K562 (cell line): Measurements from ENCODE around the gene CLASP1. TPM values are rescaled to one million over a fixed set of nuclear protein-coding genes. Genes with fewer than 3 reads are reported as not detected.
"Not testable (repeated sequence)": the region's sequence is repeated elsewhere in the genome, so short reads cannot be mapped to it uniquely, and the experiment has no call there.

ENCODE experiments used
- ATAC-seq: fragments of 200-7000 bp; cut with Tn5 transposase; 3 replicates; pipeline ENCODE4 v1.9.1; 2020; ENCODE audit warnings: moderate library complexity
- BruUV-seq: library from RNA; stranded (reverse); fragments of 400-500 nt; replicated peaks from 2 replicates; lab custom pipeline; 2021; lab: Mats Ljungman, UMichigan
- CTCF ChIA-PET: fragments of 300-600 bp; formaldehyde crosslinking; extraction: SDS; loops from one replicate; lab custom pipeline; 2021; ENCODE audit warnings: low intra/inter-chr PET ratio; lab: Yijun Ruan, JAX
- POLR2A ChIA-PET: fragments of 300-600, 350-650 bp; sonication (Branson Sonifier 250); formaldehyde crosslinking; extraction: SDS; loops from one replicate; lab custom pipeline; 2021; ENCODE audit warnings: antibody characterized with exemption, inconsistent platforms; lab: Yijun Ruan, JAX
- DNase-seq, 4 experiments: peaks; one replicate each; pipeline versions ENCODE4 v3.0.0 to v3.0.0-alpha.2; 2011 to 2018; ENCODE audit warnings: low spot score in 3 of 4, mixed read lengths in 3 of 4; ENCODE audit errors: extremely low read depth in 1 of 4
- FAIRE-seq: peaks from 2 replicates; lab custom pipeline; 2011; peaks lifted over from hg19 to GRCh38; lab: Jason Lieb, UNC
- H2AFZ ChIP-seq: 2 replicates; pipeline ENCODE4 v1.6.0; 2011; ENCODE audit warnings: low read depth, low read length, control low read depth, inconsistent platforms
- H3K27ac ChIP-seq: fragments of 200-600 bp; 3 replicates; pipeline ENCODE4 v1.8.0; 2011; ENCODE audit warnings: low read depth, mild to moderate bottlenecking, control low read depth, inconsistent platforms, low read length, moderate library complexity, mixed read lengths; ENCODE audit errors: extremely low read depth
- H3K27me3 ChIP-seq, 2 experiments: fragments of 300-600 bp in 1 of 2; 2 replicates in 1 of 2; 3 replicates in 1 of 2; pipeline versions ENCODE4 v1.6.0 to v1.8.0; 2011; ENCODE audit warnings: inconsistent platforms in 2 of 2, low read length in 2 of 2, mild to moderate bottlenecking in 1 of 2, mixed read lengths in 1 of 2, moderate library complexity in 1 of 2; ENCODE audit not compliant: control insufficient read depth in 2 of 2, insufficient read depth in 2 of 2
- H3K36me3 ChIP-seq: fragments of 300-600 bp; 3 replicates; pipeline ENCODE4 v1.8.0; 2011; ENCODE audit warnings: mild to moderate bottlenecking, low read length, inconsistent platforms; ENCODE audit not compliant: control insufficient read depth, insufficient read depth
- H3K4me1 ChIP-seq, 2 experiments: fragments of 200-600 bp in 1 of 2; replicated peaks in 1 of 2; 2 replicates in 1 of 2; 3 replicates in 1 of 2; pipeline versions ENCODE4 v1.5.1 to v1.8.0; 2011; ENCODE audit warnings: inconsistent platforms in 2 of 2, low read length in 2 of 2, mild to moderate bottlenecking in 1 of 2, mixed read lengths in 1 of 2, moderate library complexity in 1 of 2; ENCODE audit not compliant: control insufficient read depth in 2 of 2, insufficient read depth in 2 of 2
- H3K4me2 ChIP-seq: 2 replicates; pipeline ENCODE4 v1.6.1; 2011; ENCODE audit warnings: low read length, control low read depth, inconsistent platforms, mixed read lengths; ENCODE audit not compliant: insufficient read depth
- H3K4me3 ChIP-seq: fragments of 200-600 bp; sonication (generic), shearing (Covaris generic); 2 replicates; pipeline ENCODE4 v1.5.1; 2016; ENCODE audit warnings: control low read depth, inconsistent platforms
- H3K79me2 ChIP-seq: fragments of 200-600 bp; 3 replicates; pipeline ENCODE4 v1.8.0; 2011; ENCODE audit warnings: low read length, inconsistent platforms; ENCODE audit not compliant: control insufficient read depth, insufficient read depth
- H3K9ac ChIP-seq, 2 experiments: 2 replicates each; pipeline versions ENCODE4 v1.6.0 to v1.6.1; 2011; ENCODE audit warnings: low read depth in 2 of 2, low read length in 2 of 2, control low read depth in 1 of 2, inconsistent platforms in 1 of 2, mild to moderate bottlenecking in 1 of 2, mixed read lengths in 1 of 2; ENCODE audit not compliant: insufficient read depth in 1 of 2
- H3K9me1 ChIP-seq: one replicate; pipeline ENCODE4 v1.6.0; 2011; ENCODE audit warnings: inconsistent platforms, mild to moderate bottlenecking, low read length, moderate library complexity; ENCODE audit not compliant: control insufficient read depth, insufficient read depth
- H3K9me3 ChIP-seq: replicated peaks from 2 replicates; pipeline ENCODE4 v1.5.1; 2011; ENCODE audit warnings: low read depth, low read length, inconsistent platforms; ENCODE audit not compliant: control insufficient read depth, insufficient read depth
- H4K20me1 ChIP-seq: replicated peaks from 2 replicates; pipeline ENCODE4 v1.6.1; 2011; ENCODE audit warnings: low read length, inconsistent platforms, mixed read lengths; ENCODE audit not compliant: control insufficient read depth, insufficient read depth
- IFI16 ChIP-seq: fragments of 250-450 bp; sonication (Bioruptor Pico); IDR thresholded peaks from 2 replicates; pipeline ENCODE4 v2.1.2; 2022; ENCODE audit warnings: mild to moderate bottlenecking, inconsistent platforms
- TRIM24 ChIP-seq, 2 experiments: fragments of 450-650 bp; IDR thresholded peaks; 2 replicates each; pipeline ENCODE4 v1.6.1; 2016
- ZNF280A ChIP-seq: fragments of 450-650 bp; IDR thresholded peaks from 2 replicates; pipeline ENCODE4 v1.6.1; 2018; ENCODE audit warnings: mild to moderate bottlenecking, low read depth; ENCODE audit not compliant: partially characterized antibody
- ZNF431 ChIP-seq: sonication (generic); formaldehyde crosslinking; IDR thresholded peaks from 2 replicates; pipeline ENCODE4 v1.8.0; 2022; ENCODE audit warnings: mild to moderate bottlenecking, missing genetic modification reagents
- ZNF766 ChIP-seq: fragments of 200-800 bp; sonication (Bioruptor generic); conservative IDR thresholded peaks from 2 replicates; pipeline ENCODE4 v1.6.1; 2016; ENCODE audit warnings: missing genetic modification characterization, missing compliant biosample characterization
- ZNF79 ChIP-seq: fragments of 250-450 bp; sonication (Bioruptor Pico); IDR thresholded peaks from 2 replicates; pipeline ENCODE4 v1.4.0; 2020; ENCODE audit warnings: low read depth, mild to moderate bottlenecking, moderate library complexity
- WGBS: fragments of 100-300 bp; shearing (Covaris generic); methylation state at CpG from one replicate; pipeline ENCODE4 v1.1.6; 2016; ENCODE audit warnings: low coverage, mixed read lengths; ENCODE audit not compliant: insufficient coverage; ENCODE audit errors: missing lambda C conversion rate; 5-methylcytosine and 5-hydroxymethylcytosine counted together
- in situ Hi-C: fragments of 300-500 bp; cut with MboI; formaldehyde crosslinking; loops from 4 replicates; pipeline ENCODE4 v1.15.0; 2018; ENCODE audit warnings: inconsistent platforms, mixed read lengths
- intact Hi-C: fragments of 100-400 bp; cut with micrococcal nuclease; formaldehyde crosslinking; loops from 2 replicates; pipeline ENCODE4 v1.14.2; 2022
- polyA plus RNA-seq, 8 experiments: library from polyadenylated mRNA; depleted of rRNA in 4 of 8; stranded (reverse) in 5 of 8; unstranded in 3 of 8; fragments of >200 nt; fragmentation: Nextera tagmentation in 2 of 8; fragmentation: Illumina TruSeq in 1 of 8; extraction: Ambion mirVana in 2 of 8; extraction: Trizol in 1 of 8; gene quantifications; 2 replicates each; pipeline versions ENCODE4 v1.2.1 to v1.2.3, GENCODE V29; 2011 to 2014; ENCODE audit warnings: inconsistent platforms in 1 of 8, missing spikeins in 1 of 8
- total RNA-seq, 7 experiments: library from RNA; depleted of rRNA in 6 of 7; stranded (reverse); fragments of >200 nt in 6 of 7; fragmentation: Illumina TruSeq in 2 of 7; extraction: Trizol in 2 of 7; gene quantifications; 2 replicates each; pipeline versions ENCODE4 v1.2.1 to v1.2.3, GENCODE V29; 2011 to 2021; ENCODE audit warnings: low replicate concordance in 1 of 7

Gene CLASP1
- total and polyA plus RNA-seq, 9 of the 15 experiments (the other 6 are each of a cell fraction or from before 2014, with no cell fraction given), result 1.7 to 40.3 (median 20.7) TPM

- 87% methylated on average over 3 of the region's 3 CpGs for WGBS
- DNase-seq, result no peak
- peaks cover 17% of the 10 kb centered on the region; the same call in 1 of the 3 replicates for H3K79me2 ChIP-seq
- ChIA-PET POLR2A (interaction anchor here (0.6 kb wide), 1 partner anchor 17 kb away, joined by 3 read pairs; no protein-coding TSS in a partner anchor), CTCF (no interaction called here)
- no peaks in the 10 kb centered on the region for H3K9me1 ChIP-seq
- no peak overlapping the region for H2AFZ ChIP-seq
- no peaks in the 10 kb centered on the region; the same call in none of the 2 replicates for H4K20me1 ChIP-seq
- no peak for FAIRE-seq
- no peaks in the 10 kb centered on the region for H3K27me3 ChIP-seq
- no peak overlapping the region for H3K9ac ChIP-seq
- no TSS peak for BruUV-seq
- no peak for TF ChIP-seq ZNF79 (CRISPR knock-in tag)
- no peak for TF ChIP-seq IFI16 (CRISPR knock-in tag)
- no peak overlapping the region for H3K4me2 ChIP-seq
- H3K27ac ChIP-seq, result no peak overlapping the region
- in situ Hi-C loops, result no loop called here
- ATAC-seq, result no peak
- H3K36me3 ChIP-seq, result no peaks in the 10 kb centered on the region; the same call in 2 of the 3 replicates
- no peak overlapping the region for H3K4me3 ChIP-seq
- no peaks in the 10 kb centered on the region; a peak in 1 of 5 replicates for H3K4me1 ChIP-seq
- intact Hi-C loops, result no loop called here
- H3K9me3 ChIP-seq, result no peaks in the 10 kb centered on the region
Observed at GRCh38 chr2:121564905-121565304, 84.4 kb downstream of the CLASP1 start.

- H3K9ac ChIP-seq, CTCF ChIA-PET, H3K27ac ChIP-seq, H3K4me2 ChIP-seq, in situ Hi-C loops, ATAC-seq, BruUV-seq, H3K9me1 ChIP-seq, H3K9me3 ChIP-seq, H3K4me1 ChIP-seq, H3K27me3 ChIP-seq, intact Hi-C loops, DNase-seq, H3K4me3 ChIP-seq, H3K36me3 ChIP-seq, H4K20me1 ChIP-seq, FAIRE-seq, H2AFZ ChIP-seq: not testable (repeated sequence)
- H3K79me2 ChIP-seq, result peaks cover 25% of the 10 kb centered on the region; the same call in 2 of the 3 replicates
- WGBS, result 55% methylated on average over 1 of the region's 1 CpG
- POLR2A ChIA-PET, result interaction anchor here (0.7 to 0.9 kb wide), 2 partner anchors 10 to 43 kb away, joined by 3 read pairs; no protein-coding TSS in a partner anchor
- peak in 1 of 2 experiments; percentile 32; a peak in 1 of 4 replicates for TF ChIP-seq TRIM24 (IDR thresholded peaks at IDR 0.05)
- peak; percentile 78 for TF ChIP-seq ZNF766 (CRISPR knock-in tag)
- peak; percentile 41 for TF ChIP-seq ZNF280A
- peak; percentile 97 for TF ChIP-seq ZNF431 (CRISPR knock-in tag)
Observed at GRCh38 chr2:121563754-121564153, 85.5 kb downstream of the CLASP1 start.
